ENCODE data around the gene GNAT1.

DNA sequence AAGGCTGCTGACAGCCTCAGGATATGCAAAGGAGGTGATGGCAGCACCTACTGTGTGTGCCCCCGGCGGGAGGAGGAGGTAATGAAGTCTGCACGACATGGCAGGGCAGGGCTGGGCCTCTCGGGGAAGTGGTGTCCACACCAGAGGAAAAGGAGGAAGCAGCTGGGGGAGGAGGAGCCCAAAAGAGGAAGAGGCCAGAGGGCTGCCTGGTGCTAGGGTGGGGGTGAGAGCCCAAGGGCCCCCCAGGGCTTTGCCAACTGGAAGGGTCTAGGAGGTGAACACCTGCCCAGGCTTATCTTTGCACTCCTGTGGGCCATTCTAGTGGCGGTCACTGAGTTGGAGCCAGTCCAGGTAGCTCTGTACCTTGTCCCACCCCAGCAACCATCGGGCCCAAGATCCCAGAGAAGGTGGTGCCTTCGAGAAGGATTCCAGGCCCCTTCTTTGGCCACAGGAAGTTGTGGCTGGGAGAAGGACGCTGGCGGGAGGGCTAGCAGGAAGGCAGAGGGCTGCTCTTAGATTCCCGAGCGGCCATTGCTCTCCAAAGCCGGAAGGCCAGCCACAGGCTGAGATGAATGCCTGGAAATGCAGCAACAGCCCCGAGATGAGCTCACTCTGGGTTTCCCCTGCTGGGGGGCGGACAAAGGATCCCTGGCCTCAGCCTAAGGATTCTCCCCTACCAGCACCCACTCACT lies 51.6 kb downstream of the GNAT1 start:
- TF ChIP-seq, protein P1, sequence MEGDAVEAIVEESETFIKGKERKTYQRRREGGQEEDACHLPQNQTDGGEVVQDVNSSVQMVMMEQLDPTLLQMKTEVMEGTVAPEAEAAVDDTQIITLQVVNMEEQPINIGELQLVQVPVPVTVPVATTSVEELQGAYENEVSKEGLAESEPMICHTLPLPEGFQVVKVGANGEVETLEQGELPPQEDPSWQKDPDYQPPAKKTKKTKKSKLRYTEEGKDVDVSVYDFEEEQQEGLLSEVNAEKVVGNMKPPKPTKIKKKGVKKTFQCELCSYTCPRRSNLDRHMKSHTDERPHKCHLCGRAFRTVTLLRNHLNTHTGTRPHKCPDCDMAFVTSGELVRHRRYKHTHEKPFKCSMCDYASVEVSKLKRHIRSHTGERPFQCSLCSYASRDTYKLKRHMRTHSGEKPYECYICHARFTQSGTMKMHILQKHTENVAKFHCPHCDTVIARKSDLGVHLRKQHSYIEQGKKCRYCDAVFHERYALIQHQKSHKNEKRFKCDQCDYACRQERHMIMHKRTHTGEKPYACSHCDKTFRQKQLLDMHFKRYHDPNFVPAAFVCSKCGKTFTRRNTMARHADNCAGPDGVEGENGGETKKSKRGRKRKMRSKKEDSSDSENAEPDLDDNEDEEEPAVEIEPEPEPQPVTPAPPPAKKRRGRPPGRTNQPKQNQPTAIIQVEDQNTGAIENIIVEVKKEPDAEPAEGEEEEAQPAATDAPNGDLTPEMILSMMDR (IDR thresholded peaks at IDR 0.05): no peak
- TF ChIP-seq POLR2AphosphoS5 (IDR thresholded peaks at IDR 0.05) (peak in 1 of 3 donors; percentile 31), POLR2A (IDR thresholded peaks at IDR 0.05) (no peak)
